GM20431 (cell line): ENCODE measurements around the gene NAV2.
"Not testable (repeated sequence)": the region's sequence is repeated elsewhere in the genome, so short reads cannot be mapped to it uniquely, and the experiment has no call there.

Source experiments
- in situ Hi-C: fragments of 300-500 bp; cut with MseI, MboI; formaldehyde crosslinking; loops from one replicate; pipeline ENCODE4 v1.15.0; 2020; ENCODE audit warnings: low sequenced_read_pairs; ENCODE audit not compliant: unreplicated experiment

NAV2 gene

DNA sequence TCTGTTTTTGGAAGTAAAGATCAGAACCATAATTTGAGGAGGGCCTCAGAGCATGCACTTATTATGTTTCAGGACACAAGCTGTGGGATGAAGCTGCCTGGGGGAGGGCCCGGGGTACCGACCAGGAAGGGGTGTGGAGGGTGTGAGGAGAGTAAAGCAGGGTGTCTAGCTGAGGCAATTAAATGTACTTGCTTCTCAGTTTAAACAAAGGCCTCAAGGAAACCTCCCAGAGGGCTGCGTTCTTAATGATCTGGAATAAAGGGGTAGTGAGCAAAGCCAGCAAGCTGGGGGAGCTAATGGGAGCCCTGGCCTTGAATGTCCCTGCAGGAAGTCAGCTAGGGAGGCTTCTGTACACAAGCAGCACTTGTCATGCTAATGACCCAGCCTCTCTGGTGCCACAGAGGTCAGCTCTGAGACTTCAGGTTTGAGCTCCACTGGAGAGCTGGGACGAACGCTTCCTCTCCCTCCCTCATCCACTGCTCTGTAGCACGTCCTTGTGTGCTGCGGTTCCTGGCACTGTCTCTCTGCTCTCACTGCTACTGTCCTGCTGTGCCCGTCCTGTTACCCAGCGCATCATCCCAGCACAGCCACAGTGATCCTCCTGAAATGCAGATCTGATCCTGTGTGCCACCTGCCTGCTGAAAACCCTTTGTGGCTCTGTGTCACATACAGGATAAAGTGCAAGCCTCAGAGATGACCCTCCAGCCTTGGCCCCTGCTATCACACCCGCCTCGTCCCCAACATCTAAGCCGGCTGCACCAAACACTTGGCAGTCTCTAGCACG is 287.9 kb downstream of the NAV2 start:
- in situ Hi-C loops = no loop called here

DNA sequence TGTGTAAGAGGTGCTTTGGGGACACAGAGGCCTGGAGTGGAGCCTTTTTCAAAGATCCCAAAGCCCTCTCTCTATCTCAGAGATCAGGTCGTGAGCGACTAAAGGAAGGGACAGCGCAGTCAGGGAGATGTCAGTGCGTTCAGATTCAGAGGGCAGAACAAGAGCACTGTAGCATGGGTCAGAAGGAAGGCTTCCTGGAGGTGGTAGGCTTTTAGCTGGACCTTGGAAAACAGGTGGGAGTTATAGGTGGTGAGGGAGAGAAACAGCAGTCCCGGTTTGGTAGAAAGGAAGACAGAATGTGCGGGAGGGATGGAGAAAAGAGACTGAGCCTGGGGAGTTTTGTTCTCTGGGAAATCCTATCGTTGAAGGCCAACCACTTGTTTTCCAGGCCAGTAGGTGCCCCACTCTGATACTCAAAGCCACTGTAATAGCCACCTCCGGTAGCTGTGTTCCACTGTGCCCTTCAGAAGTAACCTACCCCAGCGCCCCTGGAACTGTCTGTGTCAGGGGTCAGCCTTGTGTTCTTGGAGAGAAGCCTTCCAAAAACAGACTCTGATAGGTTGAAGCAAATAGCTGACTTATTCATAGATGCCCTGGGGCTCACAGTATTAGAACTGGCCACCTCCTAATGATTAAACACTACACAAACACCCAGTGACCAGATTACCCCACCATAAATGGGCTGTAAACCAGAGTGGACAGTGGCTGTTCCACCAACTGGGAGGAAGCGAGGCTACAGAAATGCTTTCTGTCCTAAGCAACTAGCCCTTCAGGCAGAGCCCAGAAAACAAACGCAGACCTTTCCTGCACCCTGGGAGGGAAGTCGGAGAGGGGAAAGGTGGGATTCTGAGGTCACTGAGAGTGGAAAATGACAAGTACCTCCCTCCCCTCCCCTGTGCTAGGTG is 289.9 kb downstream of the NAV2 start:
- in situ Hi-C loops = no loop called here

DNA sequence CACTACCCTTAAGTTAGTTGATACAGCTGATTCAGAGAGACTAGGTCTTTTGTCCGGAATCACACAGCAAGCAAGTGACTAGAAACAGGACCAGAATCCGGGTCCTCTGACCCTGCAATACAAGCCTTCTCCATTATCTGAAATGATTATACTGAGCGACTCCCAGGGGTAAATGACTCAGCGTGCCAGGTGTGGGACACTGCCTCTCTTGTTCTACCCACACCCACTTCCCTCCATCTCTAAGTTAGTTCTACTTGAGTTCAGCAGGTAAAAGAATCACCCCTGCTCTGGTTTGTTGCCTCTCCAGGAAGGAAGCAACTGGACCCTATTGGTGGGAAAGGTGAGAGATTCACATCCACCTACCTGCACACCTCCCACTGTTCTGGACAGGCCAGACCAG is 290.7 kb downstream of the NAV2 start:
- in situ Hi-C loops = no loop called here

- in situ Hi-C loops = no loop called here
These were observed 292.2 kb downstream of the NAV2 start for GRCh38 chr11:20004866-20005265.

- in situ Hi-C loops = no loop called here
These were observed 293.1 kb downstream of the NAV2 start for GRCh38 chr11:20005747-20006146.

DNA sequence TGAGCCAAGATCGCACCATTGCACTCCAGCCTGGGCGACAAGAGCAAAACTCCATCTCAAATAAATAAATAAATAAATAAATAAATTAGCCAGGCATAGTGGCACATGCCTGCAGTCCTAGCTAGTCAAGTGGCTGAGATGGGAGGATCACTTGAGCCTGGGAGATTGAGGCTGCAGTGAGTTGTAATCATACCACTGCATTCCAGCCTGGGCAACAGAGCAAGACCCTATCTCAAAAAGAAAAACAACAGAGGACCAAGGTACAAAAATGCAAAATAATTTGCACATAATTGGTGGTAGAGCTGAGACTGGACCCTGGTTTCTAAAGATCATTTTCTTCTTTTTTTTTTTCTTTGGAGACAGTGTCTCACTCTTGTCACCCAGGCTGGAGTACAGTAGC is 294.0 kb downstream of the NAV2 start:
- in situ Hi-C loops = not testable (repeated sequence)

- in situ Hi-C loops = no loop called here
These were observed 294.7 kb downstream of the NAV2 start for GRCh38 chr11:20007386-20007785.

GRCh38 chr11:20008190-20008870 is 295.7 kb downstream of the NAV2 start:
- in situ Hi-C loops = no loop called here

GRCh38 chr11:20008871-20009644 is 296.4 kb downstream of the NAV2 start:
- in situ Hi-C loops = no loop called here

GRCh38 chr11:20010156-20010850 is 297.7 kb downstream of the NAV2 start:
- in situ Hi-C loops = no loop called here

- in situ Hi-C loops = no loop called here
These were observed 298.2 kb downstream of the NAV2 start for GRCh38 chr11:20010851-20011225.

DNA sequence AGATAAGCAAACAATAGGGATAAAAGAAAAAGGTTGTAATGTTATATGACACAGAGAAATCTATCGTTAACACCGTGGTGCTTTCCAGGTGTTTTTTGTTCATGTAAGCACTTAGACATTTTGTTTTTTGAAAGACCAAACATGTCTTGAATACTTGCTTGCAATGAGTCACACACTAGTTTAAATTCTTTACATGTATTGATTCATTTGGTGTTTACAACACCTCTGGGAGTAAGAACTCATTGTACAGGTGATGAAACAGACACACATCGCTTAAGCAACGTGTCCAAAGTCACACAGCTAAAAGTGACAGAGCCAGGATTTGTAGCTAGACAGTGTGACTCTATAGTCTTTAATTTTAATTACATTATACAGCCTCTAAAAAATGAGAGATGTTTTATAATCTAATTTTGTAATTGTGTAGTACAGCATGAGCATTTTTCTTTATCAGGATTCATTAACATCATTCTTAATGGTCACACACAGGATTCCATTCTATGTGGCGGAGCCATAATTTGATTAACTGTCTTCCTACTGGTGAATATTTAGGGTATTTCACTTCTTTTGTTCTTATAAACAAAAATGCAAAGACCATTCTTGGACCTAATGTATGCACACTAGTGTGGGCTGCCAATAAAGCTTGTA is 298.8 kb downstream of the NAV2 start:
- in situ Hi-C loops = no loop called here

GRCh38 chr11:20013346-20014066 is 300.9 kb downstream of the NAV2 start:
- in situ Hi-C loops = no loop called here

DNA sequence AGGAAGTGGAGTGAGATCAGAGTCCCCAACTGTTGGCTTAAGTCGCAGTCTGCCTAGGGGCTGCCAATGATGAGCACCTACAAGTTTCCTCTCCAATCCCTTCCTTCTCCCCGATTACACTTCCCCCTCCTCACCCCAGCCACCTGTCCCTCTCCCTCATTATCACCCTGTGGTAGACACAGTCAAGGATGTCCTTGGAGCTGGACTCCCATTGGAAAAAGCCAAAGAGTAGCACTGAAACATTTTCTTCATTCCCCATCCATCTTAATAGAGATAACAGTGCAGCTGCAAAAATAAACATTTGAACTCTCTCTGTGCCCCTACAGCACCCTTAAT is 301.4 kb downstream of the NAV2 start:
- in situ Hi-C loops = no loop called here

- in situ Hi-C loops = no loop called here
These were observed 302.5 kb downstream of the NAV2 start for GRCh38 chr11:20015101-20015500.

- in situ Hi-C loops = no loop called here
These were observed 303.1 kb downstream of the NAV2 start for GRCh38 chr11:20015529-20016427.

GRCh38 chr11:20016526-20016925 is 303.9 kb downstream of the NAV2 start:
- in situ Hi-C loops = no loop called here
